LHCN-M2 (cell line): ENCODE data around the gene KPNA2. TPM values are rescaled to one million over a fixed set of nuclear protein-coding genes. Genes with fewer than 3 reads are reported as not detected.

Experiments used
- DNase-seq: peaks from one replicate; pipeline ENCODE4 v3.0.0-alpha.2; 2012; ENCODE audit warnings: low read depth
- total RNA-seq: library from RNA; depleted of rRNA; stranded (reverse); fragments of >200 nt; gene quantifications from 2 replicates; pipeline ENCODE4 v1.2.3, GENCODE V29; 2014; rRNA removed

The KPNA2 gene
- total RNA-seq, 1 experiment from 2014 or later = 438 TPM

DNA sequence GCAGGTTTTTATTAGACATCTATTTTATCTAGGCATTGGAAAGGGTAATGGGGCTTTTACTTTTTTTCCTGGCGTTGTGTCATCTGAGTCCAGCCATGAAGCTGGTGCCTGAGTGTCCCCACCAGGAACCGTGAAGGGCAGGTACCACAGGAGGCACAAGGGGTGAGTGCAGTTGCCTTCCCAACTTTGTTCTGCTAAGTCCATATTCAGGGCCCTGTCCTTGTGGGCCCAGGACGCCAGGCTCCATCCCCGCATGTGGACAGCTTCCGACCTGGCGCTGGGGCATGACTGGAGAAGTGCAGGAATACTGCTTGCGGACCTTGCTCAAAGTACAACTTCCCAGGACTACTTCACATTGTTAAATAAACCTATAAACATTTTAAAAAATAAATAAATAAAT is 60.6 kb downstream of the KPNA2 start:
- DNase-seq = no peak

Other genes starting within 250 kb of the KPNA2 start
- gene BPTF, start 210.2 kb upstream of the KPNA2 start, total RNA-seq = 18.0 and 24.1 TPM in 2 replicates
- 10.7 and 14.6 TPM in 2 replicates for gene C17orf58, start 39.3 kb upstream of the KPNA2 start, total RNA-seq
- 96.8 and 140 TPM in 2 replicates for gene AMZ2, start 212.3 kb downstream of the KPNA2 start, total RNA-seq